GM06990 (cell line): ENCODE results near the gene CBX1.
A peak's percentile ranks its signal among the peaks of the same experiment; 100 is the strongest.

Source experiments
- DNase-seq: peaks from one replicate; pipeline ENCODE4 v3.0.0-alpha.2; 2011; ENCODE audit not compliant: insufficient read length; ENCODE audit errors: extremely low read depth
- H3K27me3 ChIP-seq: replicated peaks from 2 replicates; pipeline ENCODE4 v1.6.0; 2011; ENCODE audit warnings: low read length; ENCODE audit not compliant: control insufficient read depth, insufficient read depth
- H3K36me3 ChIP-seq: 2 replicates; pipeline ENCODE4 v1.5.1; 2011; ENCODE audit warnings: low read length; ENCODE audit not compliant: control insufficient read depth, insufficient read depth
- H3K4me3 ChIP-seq: replicated peaks from 2 replicates; pipeline ENCODE4 v1.5.1; 2011; ENCODE audit warnings: low read depth, mild to moderate bottlenecking, control low read depth, low read length
- CTCF ChIP-seq: IDR thresholded peaks from 2 replicates; pipeline ENCODE4 v1.5.1; 2011; ENCODE audit warnings: low read length, control low read depth, mild to moderate bottlenecking, inconsistent platforms; ENCODE audit not compliant: insufficient read depth, poor library complexity, severe bottlenecking

CBX1 gene

GRCh38 chr17:48044851-48045250 lies 56.4 kb downstream of the CBX1 start:
- no peak for TF ChIP-seq CTCF
- no peaks in the 10 kb centered on the region for H3K36me3 ChIP-seq
- no peaks in the 10 kb centered on the region for H3K27me3 ChIP-seq

GRCh38 chr17:48043176-48043575 lies 58.1 kb downstream of the CBX1 start:
- no peak for DNase-seq
- H3K36me3 ChIP-seq, result no peaks in the 10 kb centered on the region
- no peaks in the 10 kb centered on the region for H3K27me3 ChIP-seq
- no peak overlapping the region for H3K4me3 ChIP-seq
- no peak for TF ChIP-seq CTCF

More at GRCh38 chr17:48044851-48045250, 56.4 kb downstream of the CBX1 start:
- H3K4me3 ChIP-seq, result no peak overlapping the region
- no peak for DNase-seq

GRCh38 chr17:48038687-48039086 lies 62.6 kb downstream of the CBX1 start:
- DNase-seq, result no peak
- H3K27me3 ChIP-seq, result no peaks in the 10 kb centered on the region; the same call in 1 of the 2 replicates
- no peaks in the 10 kb centered on the region for H3K36me3 ChIP-seq
- H3K4me3 ChIP-seq, result no peak overlapping the region
- no peak for TF ChIP-seq CTCF

GRCh38 chr17:48037838-48038323 lies 63.4 kb downstream of the CBX1 start:
- no peak for DNase-seq
- TF ChIP-seq CTCF, result no peak
- Histone ChIP-seq H3K4me3 (peak overlapping the region; percentile 31), H3K36me3 (no peaks in the 10 kb centered on the region), H3K27me3 (no peaks in the 10 kb centered on the region; the same call in 1 of the 2 replicates)

- Histone ChIP-seq H3K4me3 (peak within 1 kb of the TSS; percentile 64), H3K36me3 (no peaks in the 10 kb centered on the region), H3K27me3 (no peaks in the 10 kb centered on the region; the same call in 1 of the 2 replicates)
- peak; percentile 88 for TF ChIP-seq CTCF
- peak; percentile 52 for DNase-seq
These were observed 64.0 kb downstream of the CBX1 start, which contains the start of gene COPZ2 for GRCh38 chr17:48037036-48037837. Gene COPZ2, minus strand, starts transcription at chr17:48037797. Its CDS starts 20 bp downstream, at chr17:48037777.
